Right lobe of liver (tissue), 6 donors: ENCODE data around the gene RIMKLA. TPM values are rescaled to one million over a fixed set of nuclear protein-coding genes. Genes with fewer than 3 reads are reported as not detected.

ENCODE experiments used
- ATAC-seq, 4 donors: fragments of 200-7000 bp; cut with Tn5 transposase; one replicate each; pipeline ENCODE4 v1.9.1; 2020; ENCODE audit warnings: mild to moderate bottlenecking in 4 of 4, moderate library complexity in 4 of 4
- DNase-seq, 3 donors: peaks; one replicate each; pipeline ENCODE4 v3.0.0-alpha.2; 2020
- H3K27ac ChIP-seq, 3 donors: fragments of 200-600 bp; one replicate each; pipeline ENCODE4 v1.8.0; 2022
- H3K27me3 ChIP-seq, 2 donors: fragments of 200-600 bp; one replicate each; pipeline ENCODE4 v1.8.0; 2022
- H3K36me3 ChIP-seq, 4 donors: fragments of 200-600 bp; sonication (generic) in 1 of 4; one replicate each; pipeline versions ENCODE4 v1.5.1 to v1.8.0; 2017 to 2022; ENCODE audit warnings: control low read depth in 1 of 4
- H3K4me1 ChIP-seq, 4 donors: fragments of 200-600 bp; sonication (generic) in 1 of 4; one replicate each; pipeline versions ENCODE4 v1.5.1 to v1.8.0; 2017 to 2022; ENCODE audit warnings: control low read depth in 1 of 4
- H3K4me3 ChIP-seq, 3 donors: fragments of 200-600 bp; one replicate each; pipeline ENCODE4 v1.8.0; 2022
- H3K9me3 ChIP-seq, 4 donors: fragments of 200-600 bp; sonication (generic) in 1 of 4; one replicate each; pipeline versions ENCODE4 v1.5.1 to v1.8.0; 2017 to 2022; ENCODE audit warnings: control low read depth in 1 of 4
- CTCF ChIP-seq, 4 donors: fragments of 200-600 bp in 3 of 4; fragments of 450-650 bp in 1 of 4; IDR thresholded peaks; one replicate each; pipeline versions ENCODE4 v1.5.1 to v1.8.0; 2016 to 2022; ENCODE audit warnings: antibody characterized with exemption in 4 of 4, mild to moderate bottlenecking in 2 of 4
- POLR2A ChIP-seq: fragments of 450-650 bp; IDR thresholded peaks from one replicate; pipeline ENCODE4 v1.6.1; 2017; ENCODE audit warnings: antibody characterized with exemption, mild to moderate bottlenecking
- WGBS: methylation state at CpG from one replicate; pipeline ENCODE4 v1.1.6; 2018; ENCODE audit warnings: low coverage, low lambda C conversion rate; ENCODE audit not compliant: insufficient coverage; ENCODE audit errors: missing lambda C conversion rate; 5-methylcytosine and 5-hydroxymethylcytosine counted together
- intact Hi-C, 2 donors: fragments of 100-400 bp; cut with DNase I; formaldehyde crosslinking; loops; one replicate each; pipeline versions ENCODE4 v1.11.2 to v1.14.1; 2022
- total RNA-seq, 6 experiments: library from RNA; depleted of rRNA in 2 of 6; stranded (reverse); fragments of >200 nt in 2 of 6; fragmentation: NEBNext Ultra II Directional in 3 of 6; extraction: Animal tissue kit (Norgen Biotek cat#: 25700) in 3 of 6; gene quantifications; one replicate each; pipeline versions ENCODE4 v1.1.0 to v1.2.4, GENCODE V29; 2016 to 2023
- donor health status: DM: no; HTN: yes; CAD: no.
- donor health status: DM: no; HTN: no; CAD: no.
- donor health status: DM: no; HTN: no; CAD: no.
- donor health status: DM: no; HTN: yes; CAD: no.
- donor health status: DM: no; HTN: yes; CAD: no.

The RIMKLA gene
- total RNA-seq, 6 experiments from 2014 or later: 0.02 to 0.95 (median 0.15) TPM

- Histone ChIP-seq H3K27ac (no peak overlapping the region), H3K9me3 (no peaks in the 10 kb centered on the region), H3K4me3 (no peak overlapping the region), H3K4me1 (peaks cover 0 to 9% (median 0%) of the 10 kb centered on the region in 4 donors), H3K27me3 (no peaks in the 10 kb centered on the region), H3K36me3 (no peaks in the 10 kb centered on the region)
- intact Hi-C loops: no loop called here
- WGBS: 25% methylated on average over 3 of the region's 7 CpGs
- no peak for TF ChIP-seq POLR2A
- no peak for TF ChIP-seq CTCF (IDR thresholded peaks at IDR 0.05)
- no peak for DNase-seq
- peak; percentile 48 to 91 (median 66) for ATAC-seq
Measured at GRCh38 chr1:42368096-42368795, 12.3 kb upstream of the RIMKLA start.

GRCh38 chr1:42369471-42369870 lies 11.1 kb upstream of the RIMKLA start:
- DNase-seq (no peak), ATAC-seq (no peak)
- 50% methylated on average over 1 of the region's 1 CpG for WGBS
- Histone ChIP-seq H3K4me3 (no peak overlapping the region), H3K27me3 (no peaks in the 10 kb centered on the region), H3K9me3 (no peaks in the 10 kb centered on the region), H3K4me1 (peaks cover 0 to 9% (median 0%) of the 10 kb centered on the region in 4 donors), H3K27ac (no peak overlapping the region), H3K36me3 (no peaks in the 10 kb centered on the region)
- TF ChIP-seq POLR2A (no peak), CTCF (IDR thresholded peaks at IDR 0.05) (no peak)
- intact Hi-C loops: no loop called here

GRCh38 chr1:42370876-42371549 lies 9.6 kb upstream of the RIMKLA start:
- Histone ChIP-seq H3K36me3 (no peaks in the 10 kb centered on the region), H3K4me3 (no peak overlapping the region), H3K27me3 (no peaks in the 10 kb centered on the region), H3K27ac (no peak overlapping the region), H3K4me1 (peaks cover 0 to 9% (median 0%) of the 10 kb centered on the region in 4 donors), H3K9me3 (no peaks in the 10 kb centered on the region)
- DNase-seq: no peak
- no peak for ATAC-seq
- intact Hi-C loops: no loop called here
- no peak for TF ChIP-seq POLR2A
- TF ChIP-seq CTCF (IDR thresholded peaks at IDR 0.05): no peak

- Histone ChIP-seq H3K4me3 (no peak overlapping the region), H3K36me3 (no peaks in the 10 kb centered on the region), H3K27me3 (no peaks in the 10 kb centered on the region), H3K4me1 (peaks cover 0 to 9% (median 0%) of the 10 kb centered on the region in 4 donors), H3K27ac (no peak overlapping the region), H3K9me3 (no peaks in the 10 kb centered on the region)
- intact Hi-C loops: no loop called here
- TF ChIP-seq CTCF (IDR thresholded peaks at IDR 0.05) (no peak), POLR2A (no peak)
- DNase-seq: no peak
- ATAC-seq: no peak
- WGBS: 86% methylated on average over 2 of the region's 2 CpGs
Measured at GRCh38 chr1:42372796-42373195, 7.8 kb upstream of the RIMKLA start.
